ENCODE data around the gene CCDC6.
A peak's percentile ranks its signal among the peaks of the same experiment; 100 is the strongest.
"Not testable (repeated sequence)": the region's sequence is repeated elsewhere in the genome, so short reads cannot be mapped to it uniquely, and the experiment has no call there.

CCDC6 gene

GRCh38 chr10:59812519-59813122 lies 93.7 kb downstream of the CCDC6 start:
- no peak for DNase-seq (ENCODE audit: low read depth in 2 of 2)

GRCh38 chr10:59809644-59809974 lies 96.7 kb downstream of the CCDC6 start:
- no peak for DNase-seq (ENCODE audit: low read depth in 2 of 2)

- DNase-seq (ENCODE audit: low read depth in 2 of 2) = peak; percentile 50 to 69
These were observed 97.3 kb downstream of the CCDC6 start for GRCh38 chr10:59808896-59809643.

- DNase-seq (ENCODE audit: low read depth in 2 of 2) = no peak
These were observed 98.4 kb downstream of the CCDC6 start for GRCh38 chr10:59807629-59808620.

- DNase-seq (ENCODE audit: low read depth in 2 of 2) = no peak
These were observed 101.3 kb downstream of the CCDC6 start for GRCh38 chr10:59805014-59805413.

- no peak for DNase-seq (ENCODE audit: low read depth in 2 of 2)
These were observed 102.1 kb downstream of the CCDC6 start for GRCh38 chr10:59804220-59804619.

- DNase-seq (ENCODE audit: low read depth in 2 of 2) = no peak
These were observed 102.6 kb downstream of the CCDC6 start for GRCh38 chr10:59803714-59804113.

GRCh38 chr10:59801171-59801570 lies 105.2 kb downstream of the CCDC6 start:
- no peak for DNase-seq (ENCODE audit: low read depth in 2 of 2)

GRCh38 chr10:59799421-59799820 lies 106.9 kb downstream of the CCDC6 start:
- DNase-seq (ENCODE audit: low read depth in 2 of 2) = no peak

- no peak for DNase-seq (ENCODE audit: low read depth in 2 of 2)
These were observed 112.4 kb downstream of the CCDC6 start for GRCh38 chr10:59793919-59794318.

GRCh38 chr10:59792812-59793211 lies 113.5 kb downstream of the CCDC6 start:
- DNase-seq (ENCODE audit: low read depth in 2 of 2) = no peak

GRCh38 chr10:59791601-59792000 lies 114.8 kb downstream of the CCDC6 start:
- no peak for DNase-seq (ENCODE audit: low read depth in 2 of 2)

GRCh38 chr10:59790080-59790479 lies 116.3 kb downstream of the CCDC6 start:
- DNase-seq (ENCODE audit: low read depth in 2 of 2) = not testable (repeated sequence)

- not testable (repeated sequence) for DNase-seq (ENCODE audit: low read depth in 2 of 2)
These were observed 117.4 kb downstream of the CCDC6 start for GRCh38 chr10:59788914-59789313.

- DNase-seq (ENCODE audit: low read depth in 2 of 2) = not testable (repeated sequence)
These were observed 119.3 kb downstream of the CCDC6 start for GRCh38 chr10:59787032-59787431.

- DNase-seq (ENCODE audit: low read depth in 2 of 2) = not testable (repeated sequence)
These were observed 120.9 kb downstream of the CCDC6 start for GRCh38 chr10:59785476-59785875.

GRCh38 chr10:59781511-59781910 lies 124.8 kb downstream of the CCDC6 start:
- no peak for DNase-seq (ENCODE audit: low read depth in 2 of 2)

GRCh38 chr10:59779756-59780533 lies 126.4 kb downstream of the CCDC6 start:
- DNase-seq (ENCODE audit: low read depth in 2 of 2) = no peak

- no peak for DNase-seq (ENCODE audit: low read depth in 2 of 2)
These were observed 131.9 kb downstream of the CCDC6 start for GRCh38 chr10:59774451-59774850.

GRCh38 chr10:59773088-59773487 lies 133.3 kb downstream of the CCDC6 start:
- DNase-seq (ENCODE audit: low read depth in 2 of 2) = no peak

- no peak for DNase-seq (ENCODE audit: low read depth in 2 of 2)
These were observed 135.1 kb downstream of the CCDC6 start for GRCh38 chr10:59771162-59771807.
